GM20000 (cell line): ENCODE measurements around the gene ZFR2.

ENCODE experiments used
- DNase-seq: peaks from one replicate; pipeline ENCODE4 v3.0.0; 2012; ENCODE audit warnings: low spot score
- TF ChIP-seq, protein P1 (sequence below): IDR thresholded peaks from 2 replicates; pipeline ENCODE4 v1.5.1; 2012; ENCODE audit warnings: mild to moderate bottlenecking, control low read depth; ENCODE audit errors: extremely low read depth, missing control alignments

ZFR2 gene

GRCh38 chr19:3840804-3841203, 28.0 kb downstream of the ZFR2 start:
- TF ChIP-seq, protein P1, sequence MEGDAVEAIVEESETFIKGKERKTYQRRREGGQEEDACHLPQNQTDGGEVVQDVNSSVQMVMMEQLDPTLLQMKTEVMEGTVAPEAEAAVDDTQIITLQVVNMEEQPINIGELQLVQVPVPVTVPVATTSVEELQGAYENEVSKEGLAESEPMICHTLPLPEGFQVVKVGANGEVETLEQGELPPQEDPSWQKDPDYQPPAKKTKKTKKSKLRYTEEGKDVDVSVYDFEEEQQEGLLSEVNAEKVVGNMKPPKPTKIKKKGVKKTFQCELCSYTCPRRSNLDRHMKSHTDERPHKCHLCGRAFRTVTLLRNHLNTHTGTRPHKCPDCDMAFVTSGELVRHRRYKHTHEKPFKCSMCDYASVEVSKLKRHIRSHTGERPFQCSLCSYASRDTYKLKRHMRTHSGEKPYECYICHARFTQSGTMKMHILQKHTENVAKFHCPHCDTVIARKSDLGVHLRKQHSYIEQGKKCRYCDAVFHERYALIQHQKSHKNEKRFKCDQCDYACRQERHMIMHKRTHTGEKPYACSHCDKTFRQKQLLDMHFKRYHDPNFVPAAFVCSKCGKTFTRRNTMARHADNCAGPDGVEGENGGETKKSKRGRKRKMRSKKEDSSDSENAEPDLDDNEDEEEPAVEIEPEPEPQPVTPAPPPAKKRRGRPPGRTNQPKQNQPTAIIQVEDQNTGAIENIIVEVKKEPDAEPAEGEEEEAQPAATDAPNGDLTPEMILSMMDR = no peak
- no peak for DNase-seq

DNA sequence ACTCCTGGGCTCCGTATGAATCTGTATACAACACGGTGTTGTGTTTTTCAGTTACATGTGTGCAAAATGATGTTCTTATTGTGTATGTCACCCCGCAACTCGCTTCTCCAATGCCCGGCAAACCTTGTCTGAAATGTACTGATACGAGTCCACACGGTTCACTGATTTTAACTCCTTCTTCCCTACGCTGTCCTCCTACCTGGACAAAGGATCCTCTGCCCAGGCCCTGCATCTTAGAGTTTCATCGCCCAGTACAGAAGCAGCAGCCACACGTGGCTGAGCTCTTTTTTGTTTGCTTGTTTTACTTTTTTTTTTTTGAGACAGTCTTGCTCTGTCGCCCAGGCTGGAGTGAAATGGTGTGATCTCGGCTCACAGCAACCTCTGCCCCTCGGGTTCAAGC, 28.9 kb downstream of the ZFR2 start:
- TF ChIP-seq, protein P1 = no peak
- DNase-seq = no peak

GRCh38 chr19:3838661-3839060, 30.2 kb downstream of the ZFR2 start:
- no peak for DNase-seq
- TF ChIP-seq, protein P1 = no peak

- DNase-seq = no peak
- TF ChIP-seq, protein P1 = no peak
Observed at GRCh38 chr19:3837922-3838321, 30.9 kb downstream of the ZFR2 start.

- DNase-seq = no peak
- TF ChIP-seq, protein P1 = no peak
Observed at GRCh38 chr19:3837332-3837731, 31.5 kb downstream of the ZFR2 start.

GRCh38 chr19:3836887-3837286, 32.0 kb downstream of the ZFR2 start:
- no peak for DNase-seq
- TF ChIP-seq, protein P1 = no peak

GRCh38 chr19:3835055-3835435, 33.8 kb downstream of the ZFR2 start:
- DNase-seq = no peak
- TF ChIP-seq, protein P1 = no peak
